Astrocyte (in vitro differentiated cells and primary cell): ENCODE measurements around the gene SSR4. TPM values are rescaled to one million over a fixed set of nuclear protein-coding genes. Genes with fewer than 3 reads are reported as not detected.

Source experiments
- DNase-seq: peaks from one replicate; pipeline ENCODE4 v3.0.0-alpha.2; 2010; ENCODE audit warnings: low read depth
- FAIRE-seq: peaks from 2 replicates; lab custom pipeline; 2011; peaks lifted over from hg19 to GRCh38; lab: Jason Lieb, UNC
- H2AFZ ChIP-seq: 2 replicates; pipeline ENCODE4 v1.6.0; 2012; ENCODE audit warnings: low read depth, low read length, inconsistent platforms
- H3K27ac ChIP-seq: 2 replicates; pipeline ENCODE4 v1.5.1; 2011; ENCODE audit warnings: low read depth, low read length, inconsistent platforms
- H3K27me3 ChIP-seq: 2 replicates; pipeline ENCODE4 v1.6.0; 2011; ENCODE audit warnings: low read length, inconsistent platforms; ENCODE audit not compliant: insufficient read depth
- H3K36me3 ChIP-seq: 2 replicates; pipeline ENCODE4 v1.5.1; 2011; ENCODE audit warnings: low read length, inconsistent platforms; ENCODE audit not compliant: insufficient read depth
- H3K4me1 ChIP-seq: 2 replicates; pipeline ENCODE4 v1.5.1; 2011; ENCODE audit warnings: low read length, inconsistent platforms; ENCODE audit not compliant: insufficient read depth
- H3K4me2 ChIP-seq: 2 replicates; pipeline ENCODE4 v1.6.0; 2012; ENCODE audit warnings: low read length, inconsistent platforms
- H3K4me3 ChIP-seq: 2 replicates; pipeline ENCODE4 v1.5.1; 2011; ENCODE audit warnings: low read depth, mild to moderate bottlenecking, low read length, inconsistent platforms; ENCODE audit not compliant: insufficient read depth
- H3K79me2 ChIP-seq: 2 replicates; pipeline ENCODE4 v1.6.0; 2012; ENCODE audit warnings: mild to moderate bottlenecking, low read length, inconsistent platforms; ENCODE audit not compliant: insufficient read depth
- H3K9ac ChIP-seq: 2 replicates; pipeline ENCODE4 v1.6.0; 2012; ENCODE audit warnings: mild to moderate bottlenecking, low read length, inconsistent platforms
- H3K9me3 ChIP-seq: 2 replicates; pipeline ENCODE4 v1.5.1; 2012; ENCODE audit warnings: low read depth, mild to moderate bottlenecking, low read length, inconsistent platforms; ENCODE audit not compliant: insufficient read depth
- H4K20me1 ChIP-seq: 2 replicates; pipeline ENCODE4 v1.6.0; 2012; ENCODE audit warnings: low read length, inconsistent platforms; ENCODE audit not compliant: insufficient read depth
- H3K27ac Mint-ChIP-seq: one replicate; pipeline ENCODE4 v1.8.0; 2021; ENCODE audit warnings: mild to moderate bottlenecking, mixed read lengths; ENCODE audit not compliant: unreplicated experiment
- H3K27me3 Mint-ChIP-seq: one replicate; pipeline ENCODE4 v1.8.0; 2021; ENCODE audit warnings: low read depth, mixed read lengths; ENCODE audit not compliant: unreplicated experiment
- H3K36me3 Mint-ChIP-seq: one replicate; pipeline ENCODE4 v1.8.0; 2021; ENCODE audit warnings: low read depth, mixed read lengths; ENCODE audit not compliant: unreplicated experiment
- H3K4me1 Mint-ChIP-seq: one replicate; pipeline ENCODE4 v1.8.0; 2021; ENCODE audit warnings: low read depth, mixed read lengths; ENCODE audit not compliant: unreplicated experiment
- H3K4me3 Mint-ChIP-seq: one replicate; pipeline ENCODE4 v1.8.0; 2021; ENCODE audit warnings: mild to moderate bottlenecking, moderate library complexity, mixed read lengths; ENCODE audit not compliant: unreplicated experiment
- H3K9me3 Mint-ChIP-seq: one replicate; pipeline ENCODE4 v1.8.0; 2021; ENCODE audit warnings: mild to moderate bottlenecking, mixed read lengths; ENCODE audit not compliant: unreplicated experiment
- EZH2 ChIP-seq: IDR thresholded peaks from 2 replicates; pipeline ENCODE4 v1.6.1; 2012; ENCODE audit warnings: mild to moderate bottlenecking, low read length, inconsistent platforms; ENCODE audit not compliant: insufficient read depth
- total RNA-seq: library from RNA; stranded (reverse); gene quantifications from 2 replicates; pipeline ENCODE4 v1.2.1, GENCODE V29; 2021
- TF ChIP-seq, protein P1 (sequence below): IDR thresholded peaks from 2 replicates; pipeline ENCODE4 v1.5.1; 2011; ENCODE audit warnings: low read depth, mild to moderate bottlenecking, inconsistent platforms, low read length, moderate library complexity; ENCODE audit not compliant: insufficient read depth

SSR4 gene
- total RNA-seq, 1 donor from 2014 or later: 252 TPM

DNA sequence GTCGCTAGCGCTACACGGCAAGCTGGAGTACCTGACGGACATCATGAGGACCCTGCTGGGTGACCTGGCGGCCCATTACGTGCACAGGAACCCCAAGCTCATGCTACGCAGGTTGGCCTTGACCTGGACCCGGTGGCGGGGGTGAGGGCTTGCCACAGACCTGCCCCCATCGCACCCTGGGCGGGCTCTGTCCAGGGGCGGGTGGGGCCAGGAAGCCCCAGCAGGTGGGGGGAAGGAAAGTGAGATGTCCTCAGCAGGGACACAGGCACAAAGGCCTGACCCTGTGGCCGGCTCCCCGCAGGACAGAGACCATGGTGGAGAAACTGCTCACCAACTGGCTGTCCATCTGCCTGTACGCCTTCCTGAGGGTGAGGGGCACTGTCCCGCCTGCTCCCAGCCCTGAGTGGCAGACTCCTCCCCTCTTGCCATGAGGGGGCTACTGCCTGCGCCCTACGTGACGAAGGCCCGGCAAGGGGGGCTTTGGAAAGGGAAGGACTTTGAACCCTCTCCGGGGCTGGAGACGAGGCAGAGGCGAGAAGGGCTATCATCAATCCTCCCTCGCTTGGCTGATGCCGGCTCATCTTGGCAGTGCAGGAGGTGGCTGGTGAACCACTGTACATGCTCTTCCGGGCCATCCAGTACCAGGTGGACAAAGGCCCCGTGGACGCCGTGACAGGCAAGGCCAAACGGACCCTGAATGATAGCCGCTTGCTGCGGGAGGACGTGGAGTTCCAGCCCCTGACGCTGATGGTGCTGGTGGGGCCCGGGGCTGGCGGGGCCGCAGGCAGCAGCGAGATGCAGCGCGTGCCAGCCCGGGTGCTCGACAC lies 19.0 kb upstream of the SSR4 start:
- no peak for FAIRE-seq
- no peaks in the 10 kb centered on the region for H3K4me1 Mint-ChIP-seq
- Histone ChIP-seq H3K79me2 (no peaks in the 10 kb centered on the region), H3K4me3 (no peak overlapping the region), H2AFZ (no peak overlapping the region), H3K9me3 (no peaks in the 10 kb centered on the region), H3K9ac (no peak overlapping the region), H3K27me3 (no peaks in the 10 kb centered on the region), H3K36me3 (no peaks in the 10 kb centered on the region), H4K20me1 (no peaks in the 10 kb centered on the region), H3K4me2 (no peak overlapping the region), H3K27ac (no peak overlapping the region), H3K4me1 (no peaks in the 10 kb centered on the region)
- no peak for TF ChIP-seq EZH2
- TF ChIP-seq, protein P1, sequence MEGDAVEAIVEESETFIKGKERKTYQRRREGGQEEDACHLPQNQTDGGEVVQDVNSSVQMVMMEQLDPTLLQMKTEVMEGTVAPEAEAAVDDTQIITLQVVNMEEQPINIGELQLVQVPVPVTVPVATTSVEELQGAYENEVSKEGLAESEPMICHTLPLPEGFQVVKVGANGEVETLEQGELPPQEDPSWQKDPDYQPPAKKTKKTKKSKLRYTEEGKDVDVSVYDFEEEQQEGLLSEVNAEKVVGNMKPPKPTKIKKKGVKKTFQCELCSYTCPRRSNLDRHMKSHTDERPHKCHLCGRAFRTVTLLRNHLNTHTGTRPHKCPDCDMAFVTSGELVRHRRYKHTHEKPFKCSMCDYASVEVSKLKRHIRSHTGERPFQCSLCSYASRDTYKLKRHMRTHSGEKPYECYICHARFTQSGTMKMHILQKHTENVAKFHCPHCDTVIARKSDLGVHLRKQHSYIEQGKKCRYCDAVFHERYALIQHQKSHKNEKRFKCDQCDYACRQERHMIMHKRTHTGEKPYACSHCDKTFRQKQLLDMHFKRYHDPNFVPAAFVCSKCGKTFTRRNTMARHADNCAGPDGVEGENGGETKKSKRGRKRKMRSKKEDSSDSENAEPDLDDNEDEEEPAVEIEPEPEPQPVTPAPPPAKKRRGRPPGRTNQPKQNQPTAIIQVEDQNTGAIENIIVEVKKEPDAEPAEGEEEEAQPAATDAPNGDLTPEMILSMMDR: no peak
- no peak for DNase-seq
- H3K4me3 Mint-ChIP-seq: no peak overlapping the region
- H3K27ac Mint-ChIP-seq: no peak overlapping the region
- no peaks in the 10 kb centered on the region for H3K9me3 Mint-ChIP-seq
- no peaks in the 10 kb centered on the region for H3K27me3 Mint-ChIP-seq
- no peaks in the 10 kb centered on the region for H3K36me3 Mint-ChIP-seq

DNA sequence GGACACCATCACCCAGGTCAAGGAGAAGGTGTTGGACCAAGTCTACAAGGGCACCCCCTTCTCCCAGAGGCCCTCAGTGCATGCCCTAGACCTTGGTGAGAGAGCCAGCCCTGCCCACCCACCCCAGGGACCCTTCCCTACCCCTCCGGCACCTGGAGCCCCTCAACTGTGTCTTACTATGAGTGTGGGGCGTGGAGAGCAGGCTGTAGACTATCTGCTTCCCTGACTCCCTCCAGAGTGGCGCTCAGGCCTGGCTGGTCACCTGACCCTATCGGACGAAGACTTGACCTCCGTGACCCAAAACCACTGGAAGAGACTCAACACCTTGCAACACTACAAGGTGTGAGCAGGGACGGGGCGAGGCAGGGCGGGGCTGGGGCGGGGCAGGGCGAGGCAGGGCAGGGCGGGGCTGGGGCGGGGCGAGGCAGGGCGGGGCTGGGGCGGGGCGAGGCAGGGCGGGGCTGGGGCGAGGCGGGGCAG lies 18.3 kb upstream of the SSR4 start:
- H3K4me1 ChIP-seq: no peaks in the 10 kb centered on the region
- no peak overlapping the region for H3K4me2 ChIP-seq
- H3K79me2 ChIP-seq: no peaks in the 10 kb centered on the region
- no peak overlapping the region for H3K9ac ChIP-seq
- H3K9me3 Mint-ChIP-seq: no peaks in the 10 kb centered on the region
- H3K4me3 ChIP-seq: no peak overlapping the region
- no peak overlapping the region for H3K4me3 Mint-ChIP-seq
- H3K27ac Mint-ChIP-seq: no peak overlapping the region
- DNase-seq (no peak), FAIRE-seq (no peak)
- H3K4me1 Mint-ChIP-seq: no peaks in the 10 kb centered on the region
- TF ChIP-seq, protein P1: no peak
- TF ChIP-seq EZH2: no peak
- no peak overlapping the region for H3K27ac ChIP-seq
- no peaks in the 10 kb centered on the region for H3K36me3 Mint-ChIP-seq
- no peaks in the 10 kb centered on the region for H3K27me3 ChIP-seq
- H3K9me3 ChIP-seq: no peaks in the 10 kb centered on the region
- no peaks in the 10 kb centered on the region for H3K27me3 Mint-ChIP-seq
- no peaks in the 10 kb centered on the region for H3K36me3 ChIP-seq
- no peak overlapping the region for H2AFZ ChIP-seq
- H4K20me1 ChIP-seq: no peaks in the 10 kb centered on the region

DNA sequence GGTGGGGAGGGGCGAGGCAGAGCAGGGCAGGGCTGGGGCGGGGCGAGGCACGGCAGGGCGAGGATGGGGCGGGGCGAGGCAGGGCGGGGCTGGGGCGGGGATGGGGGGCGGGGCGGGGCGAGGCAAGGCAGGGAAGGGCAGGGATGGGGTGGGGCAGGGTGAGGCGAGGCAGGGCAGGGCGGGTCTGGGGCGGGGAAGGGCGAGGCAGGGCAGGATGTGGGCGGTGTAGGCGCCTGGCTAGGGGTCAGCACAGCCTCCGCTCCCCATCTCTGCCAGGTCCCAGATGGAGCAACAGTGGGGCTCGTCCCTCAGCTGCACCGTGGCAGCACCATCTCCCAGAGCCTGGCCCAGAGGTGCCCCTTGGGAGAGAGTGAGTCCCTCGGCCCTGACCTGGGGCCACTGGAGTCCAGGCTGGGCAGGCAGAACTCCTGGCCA lies 17.8 kb upstream of the SSR4 start:
- Mint-ChIP-seq H3K36me3 (no peaks in the 10 kb centered on the region), H3K4me1 (no peaks in the 10 kb centered on the region), H3K27ac (no peak overlapping the region), H3K9me3 (no peaks in the 10 kb centered on the region), H3K27me3 (no peaks in the 10 kb centered on the region), H3K4me3 (no peak overlapping the region)
- Histone ChIP-seq H3K4me1 (no peaks in the 10 kb centered on the region), H3K27ac (no peak overlapping the region), H3K36me3 (no peaks in the 10 kb centered on the region), H3K4me2 (no peak overlapping the region), H4K20me1 (no peaks in the 10 kb centered on the region), H3K9ac (no peak overlapping the region), H3K4me3 (no peak overlapping the region), H3K79me2 (no peaks in the 10 kb centered on the region), H3K9me3 (no peaks in the 10 kb centered on the region), H2AFZ (no peak overlapping the region), H3K27me3 (no peaks in the 10 kb centered on the region)
- TF ChIP-seq, protein P1: no peak
- no peak for TF ChIP-seq EZH2
- DNase-seq (no peak), FAIRE-seq (no peak)
